ENCODE data around the gene TAP2. TPM values are rescaled to one million over a fixed set of nuclear protein-coding genes. Genes with fewer than 3 reads are reported as not detected.
A peak's percentile ranks its signal among the peaks of the same experiment; 100 is the strongest.

TAP2 gene
- total and polyA plus RNA-seq, 10 of the 15 experiments (the other 5 are each of a cell fraction or from before 2014, with no cell fraction given), result 5.3 to 77.2 (median 35.3) TPM

- H3K79me2 ChIP-seq (ENCODE audit: control insufficient read depth, insufficient read depth, low read length), result no peaks in the 10 kb centered on the region
- peak overlapping the region; percentile 27; the same call in 1 of the 2 replicates for H3K27ac ChIP-seq (ENCODE audit: control insufficient read depth, insufficient read depth)
- H3K27me3 ChIP-seq (replicated peaks in 1 of 2; ENCODE audit: control insufficient read depth in 2 of 2, insufficient read depth in 2 of 2, low read length in 1 of 2), result no peaks in the 10 kb centered on the region
- DNase-seq (ENCODE audit: low read depth, low spot score), result no peak
- CTCF ChIA-PET, result interaction anchor here (2.6 to 4.3 kb wide), 5 partner anchors 11 to 452 kb away, joined by 10 to 73 read pairs (median 30); partner anchors contain the start of genes PSMB9, TAP1 and TAP2
- H4K20me1 ChIP-seq (ENCODE audit: control insufficient read depth, insufficient read depth), result no peaks in the 10 kb centered on the region
- no peaks in the 10 kb centered on the region; a peak in 1 of 4 replicates for H3K36me3 ChIP-seq (ENCODE audit: control insufficient read depth in 2 of 2, insufficient read depth in 2 of 2, low read length in 1 of 2)
- SMC1A ChIA-PET (ENCODE audit: uncharacterized antibody, unreplicated experiment), result interaction anchor here (2.8 to 6.7 kb wide), 4 partner anchors 20 to 119 kb away, joined by 8 to 226 read pairs (median 40); partner anchors contain the start of gene TAP2
- H3K9ac ChIP-seq (ENCODE audit: control insufficient read depth, insufficient read depth, low read length), result no peak overlapping the region
- no TSS peak for BruUV-seq (replicated peaks)
- RAD21 ChIA-PET (ENCODE audit: unreplicated experiment), result interaction anchor here (4.2 to 7.2 kb wide), 2 partner anchors 9 to 26 kb away, joined by 95 to 236 read pairs; partner anchors contain the start of genes PSMB9, TAP1 and TAP2
- no peak for ATAC-seq
- H2AFZ ChIP-seq (ENCODE audit: control insufficient read depth, low read depth, low read length), result no peak overlapping the region
- 40% methylated on average over 10 of the region's 10 CpGs for WGBS (ENCODE audit: insufficient coverage, insufficient replicate concordance, low lambda C conversion rate, missing lambda C conversion rate)
- in situ Hi-C loops (cut with MboI), result loop anchor here (5.0 kb wide), 1 partner anchor 454 kb away; no protein-coding TSS in a partner anchor
- TF ChIP-seq RBBP5 (conservative IDR thresholded peaks at IDR 0.05) (no peak), GATAD2B (conservative IDR thresholded peaks at IDR 0.05; ENCODE audit: low read depth) (no peak), SPI1 (IDR thresholded peaks at IDR 0.05; ENCODE audit: borderline replicate concordance, insufficient read depth, low read depth, low read length) (0 out of 2 replicates have a peak, but pooled peaks have one; percentile 4), ZNF274 (IDR thresholded peaks at IDR 0.05; ENCODE audit: insufficient read depth, insufficient read length) (no peak), JUND (IDR thresholded peaks at IDR 0.05; ENCODE audit: low read depth, low read length) (no peak), USF1 (IDR thresholded peaks at IDR 0.05; ENCODE audit: borderline replicate concordance, extremely low read length, insufficient read depth, low read depth, low read length) (no peak)
- peaks cover 29% of the 10 kb centered on the region for H3K4me1 ChIP-seq (ENCODE audit: control insufficient read depth, insufficient read depth, low read length)
- intact Hi-C loops (cut with micrococcal nuclease; ENCODE audit: unreplicated experiment), result loop anchor here (5.0 kb wide), 4 partner anchors 39 to 454 kb away; partner anchors contain the start of gene HLA-DRA
- POLR2A ChIA-PET, result interaction anchor here (0.7 to 4.1 kb wide), 3 partner anchors 10 to 27 kb away, joined by 4 to 56 read pairs (median 10); partner anchors contain the start of genes PSMB9, TAP1 and TAP2
- no peak overlapping the region for H3K4me2 ChIP-seq (ENCODE audit: control insufficient read depth, insufficient read depth)
- no peak for FAIRE-seq
- no peak overlapping the region for H3K4me3 ChIP-seq
- no peaks in the 10 kb centered on the region for H3K9me3 ChIP-seq (replicated peaks; ENCODE audit: control insufficient read depth, insufficient read depth, low read length)
Measured at GRCh38 chr6:32865724-32866443, 27.3 kb upstream of the TAP2 start.

Data from GM12878 (cell line).